ENCODE measurements around the gene XPA. TPM values are rescaled to one million over a fixed set of nuclear protein-coding genes. Genes with fewer than 3 reads are reported as not detected.

XPA gene
- total and polyA plus RNA-seq, 8 donors, result 4.9 to 12.6 (median 7.0) TPM

DNA sequence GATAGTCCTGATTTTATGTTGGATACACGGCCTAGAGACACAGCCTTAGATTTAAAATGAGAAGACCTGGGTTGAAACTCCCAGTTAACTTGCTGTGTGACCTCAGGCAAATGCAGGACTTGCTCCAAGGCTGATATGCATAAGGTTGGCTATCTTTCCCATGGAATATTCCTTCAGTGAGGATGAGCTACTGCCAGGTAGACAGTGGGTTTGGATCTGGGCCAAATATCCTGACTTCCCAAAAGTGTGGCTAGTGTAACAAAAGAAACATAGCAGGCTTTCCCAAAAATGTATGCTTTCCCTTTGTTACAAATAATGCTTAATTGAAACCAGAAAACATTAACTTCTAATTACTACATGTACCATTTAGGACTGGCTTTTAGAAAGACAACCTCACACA, 697 bp upstream of the XPA start:
- Histone ChIP-seq H3K27ac (peak overlapping the region; percentile 84 to 89 (median 86)), H3K36me3 (no peaks in the 10 kb centered on the region), H3K9me3 (no peaks in the 10 kb centered on the region), H3K27me3 (no peaks in the 10 kb centered on the region), H3K4me1 (peaks cover 20 to 30% (median 29%) of the 10 kb centered on the region in 3 donors), H3K4me3 (peak overlapping the region in 2 of 4 donors; percentile 78 to 95)
- ATAC-seq (peak in 1 of 4 donors; percentile 4), FAIRE-seq (no peak), DNase-seq (no peak)
- 18 to 20% methylated on average over 1 of the region's 1 CpG for WGBS, 2 donors
- TF ChIP-seq, protein P1, sequence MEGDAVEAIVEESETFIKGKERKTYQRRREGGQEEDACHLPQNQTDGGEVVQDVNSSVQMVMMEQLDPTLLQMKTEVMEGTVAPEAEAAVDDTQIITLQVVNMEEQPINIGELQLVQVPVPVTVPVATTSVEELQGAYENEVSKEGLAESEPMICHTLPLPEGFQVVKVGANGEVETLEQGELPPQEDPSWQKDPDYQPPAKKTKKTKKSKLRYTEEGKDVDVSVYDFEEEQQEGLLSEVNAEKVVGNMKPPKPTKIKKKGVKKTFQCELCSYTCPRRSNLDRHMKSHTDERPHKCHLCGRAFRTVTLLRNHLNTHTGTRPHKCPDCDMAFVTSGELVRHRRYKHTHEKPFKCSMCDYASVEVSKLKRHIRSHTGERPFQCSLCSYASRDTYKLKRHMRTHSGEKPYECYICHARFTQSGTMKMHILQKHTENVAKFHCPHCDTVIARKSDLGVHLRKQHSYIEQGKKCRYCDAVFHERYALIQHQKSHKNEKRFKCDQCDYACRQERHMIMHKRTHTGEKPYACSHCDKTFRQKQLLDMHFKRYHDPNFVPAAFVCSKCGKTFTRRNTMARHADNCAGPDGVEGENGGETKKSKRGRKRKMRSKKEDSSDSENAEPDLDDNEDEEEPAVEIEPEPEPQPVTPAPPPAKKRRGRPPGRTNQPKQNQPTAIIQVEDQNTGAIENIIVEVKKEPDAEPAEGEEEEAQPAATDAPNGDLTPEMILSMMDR (IDR thresholded peaks at IDR 0.05), result no peak
- intact Hi-C loops (cut with DNase I), result no loop called here

DNA sequence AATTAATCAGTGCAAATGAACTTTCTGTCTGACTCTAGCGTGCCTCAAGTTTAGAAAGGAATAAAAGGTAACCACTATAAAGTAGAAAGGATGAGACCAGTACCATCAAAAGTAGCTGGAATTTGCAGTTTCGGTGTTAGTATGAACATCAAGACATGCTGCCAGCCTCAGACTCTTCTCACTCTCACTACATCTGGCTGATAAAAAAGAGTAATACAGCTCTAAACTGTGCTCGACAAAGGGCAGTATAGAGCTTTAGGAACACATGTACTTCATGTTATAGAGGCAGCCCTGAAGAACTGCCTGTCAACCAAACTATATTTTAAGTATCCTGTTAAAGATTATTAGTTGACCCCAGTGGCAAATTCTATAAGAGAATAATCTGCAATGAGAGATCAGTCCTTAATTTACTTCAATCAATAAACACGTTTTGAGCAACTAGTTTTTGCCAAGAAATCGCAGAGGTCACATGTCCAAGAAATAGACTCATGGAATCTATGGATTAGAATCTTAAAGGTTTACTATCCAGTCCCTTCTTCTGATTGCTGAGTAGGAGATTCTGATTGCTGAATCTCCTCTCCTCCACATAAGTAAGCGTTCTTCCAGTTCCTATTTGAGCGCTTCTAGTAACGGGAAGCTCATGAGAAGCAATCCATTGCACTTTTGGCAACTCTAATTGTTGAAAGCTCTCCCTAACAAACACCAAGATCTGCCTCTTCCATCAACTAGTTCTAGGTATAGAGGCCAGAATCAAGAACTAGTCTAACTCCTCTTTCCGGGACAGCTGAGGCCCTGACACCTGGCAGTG, 941 bp downstream of the XPA start:
- Histone ChIP-seq H3K27ac (peak overlapping the region; percentile 84 to 89 (median 86)), H3K4me3 (peak overlapping the region; percentile 40 to 95 (median 84)), H3K4me1 (peaks cover 20 to 30% (median 27%) of the 10 kb centered on the region in 3 donors), H3K36me3 (peaks cover 0 to 14% (median 0%) of the 10 kb centered on the region in 3 donors), H3K9me3 (no peaks in the 10 kb centered on the region), H3K27me3 (no peaks in the 10 kb centered on the region)
- intact Hi-C loops (cut with DNase I), result no loop called here
- WGBS, 2 donors, result 7 to 8% methylated on average over 9 of the region's 9 CpGs
- TF ChIP-seq, protein P1 (IDR thresholded peaks at IDR 0.05), result no peak
- no peak for DNase-seq
- FAIRE-seq, result no peak
- ATAC-seq, result no peak

DNA sequence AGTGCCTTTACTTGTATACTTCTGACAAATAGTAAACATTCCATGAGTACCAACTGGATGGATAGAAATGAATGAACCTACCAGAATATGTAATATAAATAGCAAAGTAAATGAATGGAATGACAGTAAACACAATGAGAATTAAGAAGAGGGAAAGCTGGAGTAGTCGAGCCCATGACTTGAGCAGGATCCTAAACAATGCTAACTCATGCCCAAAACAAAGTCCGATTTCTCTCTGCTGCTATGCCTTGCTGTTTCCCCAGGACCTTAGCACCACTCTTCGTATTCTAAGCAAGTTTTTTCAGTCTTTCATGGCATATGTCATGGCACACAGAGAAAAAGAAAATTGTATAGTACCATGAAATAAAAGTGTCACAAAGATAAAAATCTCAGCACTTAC, 1.8 kb downstream of the XPA start:
- peak overlapping the region in 2 of 4 donors; percentile 78 to 95 for H3K4me3 ChIP-seq
- WGBS, 2 donors, result 54 to 75% methylated on average over 3 of the region's 3 CpGs
- TF ChIP-seq, protein P1 (IDR thresholded peaks at IDR 0.05), result no peak
- no peak overlapping the region for H3K27ac ChIP-seq
- no peak for ATAC-seq
- no peaks in the 10 kb centered on the region for H3K9me3 ChIP-seq
- no peak for FAIRE-seq
- intact Hi-C loops (cut with DNase I), result no loop called here
- no peak for DNase-seq
- H3K27me3 ChIP-seq, result no peaks in the 10 kb centered on the region
- H3K36me3 ChIP-seq, result peaks cover 0 to 19% (median 0%) of the 10 kb centered on the region in 3 donors
- peaks cover 20 to 30% (median 27%) of the 10 kb centered on the region in 3 donors for H3K4me1 ChIP-seq

DNA sequence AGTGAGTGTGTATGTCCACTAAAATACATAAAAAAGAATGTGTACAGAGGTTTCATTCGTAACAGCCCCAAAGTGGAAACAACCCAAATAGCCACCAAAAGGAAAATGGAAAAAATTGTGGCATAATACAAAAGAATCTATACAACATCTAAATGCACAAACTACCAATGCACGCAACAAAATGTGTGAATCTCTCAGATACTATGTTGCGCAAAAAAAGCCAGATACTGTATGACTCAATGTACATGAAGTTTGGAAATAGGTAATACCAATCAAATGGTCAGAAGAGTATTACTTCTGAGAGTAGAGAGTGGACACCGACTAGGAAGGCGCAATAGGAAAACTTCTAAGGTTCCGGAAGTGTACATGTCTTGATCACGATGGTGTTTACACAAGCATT, 2.4 kb downstream of the XPA start:
- Histone ChIP-seq H3K27me3 (no peaks in the 10 kb centered on the region), H3K4me1 (peaks cover 20 to 30% (median 27%) of the 10 kb centered on the region in 3 donors), H3K9me3 (no peaks in the 10 kb centered on the region), H3K27ac (no peak overlapping the region), H3K36me3 (peaks cover 0 to 23% (median 0%) of the 10 kb centered on the region in 3 donors), H3K4me3 (no peak overlapping the region)
- intact Hi-C loops (cut with DNase I), result no loop called here
- FAIRE-seq (no peak), ATAC-seq (no peak), DNase-seq (no peak)
- 88 to 90% methylated on average over 7 of the region's 7 CpGs for WGBS, 2 donors
- TF ChIP-seq, protein P1 (IDR thresholded peaks at IDR 0.05), result no peak

Data from pancreas (tissue), 10 donors.